Measurements from ENCODE around the gene SEPTIN12.

Gene SEPTIN12

DNA sequence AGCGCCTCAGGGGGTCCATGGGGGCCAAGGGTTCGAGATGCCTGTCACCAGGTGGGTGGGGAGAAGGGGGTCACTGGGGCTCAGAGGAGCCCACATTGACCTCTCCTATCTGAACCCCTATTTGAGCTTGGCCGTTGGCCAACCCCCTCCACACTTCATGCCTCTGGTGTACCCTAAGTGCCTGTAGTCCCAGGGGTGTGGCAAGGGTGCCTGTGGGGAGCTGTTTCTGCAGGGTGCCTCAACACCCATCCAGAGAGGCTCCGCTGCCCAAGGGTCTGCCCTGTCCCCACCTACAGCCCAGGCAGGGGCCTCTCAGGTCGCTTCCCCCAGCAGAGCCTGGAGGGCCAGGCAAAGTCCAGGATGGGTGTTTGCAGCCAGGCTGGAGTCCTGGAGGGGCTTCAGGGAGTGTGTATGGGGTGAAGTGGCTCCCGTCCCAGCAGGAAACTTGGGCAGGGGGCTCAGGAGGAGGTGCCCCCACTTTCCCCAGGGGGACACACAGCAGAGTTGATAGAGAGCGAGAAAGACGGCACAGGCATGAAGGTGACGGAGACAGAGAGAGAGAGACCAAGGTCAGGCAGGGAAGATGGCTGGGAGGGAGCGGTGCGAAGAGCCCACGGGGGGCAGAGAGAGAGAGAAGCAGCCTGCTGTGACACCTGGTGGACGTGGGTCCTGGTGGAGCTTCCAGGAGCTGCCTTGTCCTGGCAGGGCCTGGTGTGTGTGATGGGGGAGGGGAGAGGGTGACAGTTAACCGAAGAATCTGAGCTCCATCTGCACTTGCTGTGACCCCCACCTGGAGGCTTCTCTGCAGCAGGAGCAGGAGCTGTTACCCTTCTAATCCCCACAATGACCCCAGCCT, at the start of gene SEPTIN12:
Gene SEPTIN12, minus strand, starts transcription at position 719 of the 856 bp plus-strand sequence. Its CDS starts 700 bp downstream, at position 19.
- DNase-seq = no peak

DNA sequence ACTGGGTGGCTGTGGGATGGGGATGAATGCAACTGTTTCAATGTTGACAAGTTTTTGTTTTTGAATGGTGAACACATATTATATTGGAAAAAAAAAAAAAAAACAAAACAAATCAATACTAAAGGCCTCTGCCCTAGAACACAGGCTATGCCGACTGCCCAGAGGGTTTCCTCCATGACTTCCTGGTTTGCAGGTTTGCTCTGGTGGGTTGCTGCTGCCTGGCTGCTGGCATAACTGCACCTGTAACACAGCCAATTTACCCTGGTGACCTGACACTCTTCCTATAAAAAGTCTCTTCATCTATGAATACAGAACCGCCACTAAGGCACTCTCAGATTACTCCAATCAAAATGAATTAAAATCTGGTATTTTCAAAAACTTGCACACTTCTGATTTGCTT, 48.6 kb upstream of the SEPTIN12 start:
- DNase-seq = no peak

GRCh38 chr16:4833584-4833983, 45.4 kb upstream of the SEPTIN12 start:
- peak; percentile 10 for DNase-seq

DNA sequence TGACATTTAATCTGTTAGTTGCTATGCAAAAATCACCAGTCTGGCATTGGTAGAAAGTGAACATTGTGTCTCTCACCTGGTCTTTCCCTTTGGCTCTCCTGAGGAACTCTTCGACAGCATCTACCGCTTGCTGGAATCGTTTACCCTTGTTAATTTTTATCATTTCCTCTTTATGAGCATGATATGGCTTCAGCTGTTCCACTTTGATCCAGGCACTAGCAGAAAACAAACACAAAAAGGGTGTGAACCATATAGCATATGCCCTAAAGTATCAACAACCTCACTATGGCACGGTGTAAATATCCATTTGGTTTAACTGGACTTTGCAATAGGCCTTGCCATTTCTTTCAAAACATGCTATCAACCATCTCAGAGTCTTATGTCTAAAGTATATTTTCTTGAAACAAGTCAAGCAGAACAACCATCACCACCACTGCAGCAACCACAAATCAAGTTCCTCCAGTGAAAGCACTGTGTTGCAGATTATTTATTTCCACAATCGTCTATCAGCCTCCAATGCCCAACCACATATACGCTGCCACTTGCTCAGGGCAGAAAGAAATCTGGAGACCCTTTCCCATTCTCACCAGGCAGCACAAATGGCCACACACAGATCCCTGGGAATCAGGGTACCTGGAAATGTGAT, 44.7 kb upstream of the SEPTIN12 start:
- DNase-seq = no peak

DNA sequence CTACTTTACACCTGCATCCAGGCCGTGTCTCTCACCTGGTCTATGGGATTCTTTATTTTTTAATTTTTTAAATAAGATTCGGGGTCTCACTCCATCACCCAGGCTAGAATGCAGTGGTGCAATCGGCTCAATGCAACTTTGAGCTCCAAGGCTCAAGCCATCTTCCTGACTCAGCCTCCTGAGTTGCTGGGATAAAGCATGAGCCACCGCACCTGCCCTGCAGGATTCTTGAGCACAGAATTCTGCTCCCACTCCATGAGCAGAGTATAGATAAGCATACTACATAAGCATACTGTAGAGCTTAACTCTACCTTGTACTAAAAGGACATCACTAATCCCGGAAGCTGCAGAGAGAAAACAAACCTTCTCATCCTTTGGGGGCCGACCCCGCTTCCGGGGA, 43.5 kb upstream of the SEPTIN12 start:
- no peak for DNase-seq

DNA sequence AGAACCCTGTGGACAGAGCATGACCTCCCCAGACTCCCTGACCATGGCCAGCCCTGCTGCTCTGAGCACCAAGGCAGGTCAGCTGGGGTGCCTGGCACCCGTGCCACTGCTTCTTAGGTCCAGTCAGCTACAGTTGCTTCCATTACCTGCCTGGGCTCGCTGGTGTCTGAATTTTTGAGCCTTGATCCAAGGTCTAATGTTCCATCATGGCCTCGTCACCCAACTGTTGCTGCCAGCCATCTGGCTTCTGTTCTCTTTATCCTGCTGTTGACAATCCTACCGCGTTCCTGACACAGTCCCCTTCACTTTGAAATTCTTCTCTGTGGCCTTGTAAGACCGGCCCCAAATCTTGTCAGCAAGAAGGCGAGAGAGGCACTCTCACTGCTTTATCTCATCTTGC, 42.3 kb upstream of the SEPTIN12 start:
- no peak for DNase-seq

DNA sequence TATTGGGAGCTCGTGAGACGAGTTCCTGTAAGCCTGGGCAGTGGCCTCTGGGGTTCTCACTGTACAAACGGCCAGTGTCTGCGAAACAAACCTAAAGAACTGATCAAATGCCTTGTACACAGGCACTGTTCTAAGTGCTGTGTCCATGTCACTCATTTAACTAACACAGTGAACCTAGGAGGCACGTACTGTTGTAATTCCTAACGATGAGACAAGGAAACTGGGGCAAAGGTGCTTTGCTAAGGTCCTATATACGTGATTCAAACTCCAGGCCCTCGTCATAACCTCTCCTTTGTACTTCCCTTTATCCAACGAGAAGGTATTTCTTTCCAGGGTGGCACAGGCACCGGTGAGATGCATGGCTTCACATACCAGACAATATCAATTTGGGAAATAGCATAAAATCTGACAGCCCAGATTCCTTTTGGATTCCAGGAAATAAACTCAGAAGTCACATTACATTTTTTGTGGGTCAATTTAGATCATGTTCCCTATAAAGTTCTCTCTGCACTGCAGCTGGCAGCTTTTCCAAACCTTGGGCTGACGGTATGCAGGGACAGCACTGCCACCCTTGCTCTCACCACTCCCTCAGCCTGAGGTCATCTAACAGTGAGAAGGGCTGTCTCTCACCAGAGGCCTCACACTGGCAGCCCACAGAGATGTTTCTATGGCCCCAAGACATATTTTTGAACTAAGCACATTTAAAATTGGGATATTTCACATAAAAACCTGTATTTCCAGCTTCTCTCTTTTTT, 40.6 kb upstream of the SEPTIN12 start:
- no peak for DNase-seq

GRCh38 chr16:4826980-4827379, 38.8 kb upstream of the SEPTIN12 start:
- no peak for DNase-seq

DNA sequence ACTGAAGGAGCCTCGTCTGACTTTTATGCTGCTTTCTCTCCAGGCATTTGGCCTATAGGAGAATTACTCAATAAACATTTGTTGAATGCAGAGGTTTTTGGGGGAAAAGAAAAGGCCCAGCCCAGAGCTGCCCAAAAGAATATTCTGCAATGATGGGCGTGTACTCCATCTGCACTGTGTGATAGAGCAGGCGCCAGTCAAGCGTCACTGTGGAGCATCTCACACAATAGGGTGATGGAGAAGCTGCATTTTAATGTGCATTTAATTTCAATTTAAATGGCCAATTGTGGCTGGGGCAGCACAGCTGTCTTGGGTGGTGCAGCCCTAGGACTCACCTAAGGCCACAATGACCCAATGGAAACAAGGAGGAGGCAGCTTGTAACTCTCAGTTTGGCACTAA, 38.4 kb upstream of the SEPTIN12 start:
- DNase-seq = no peak

DNA sequence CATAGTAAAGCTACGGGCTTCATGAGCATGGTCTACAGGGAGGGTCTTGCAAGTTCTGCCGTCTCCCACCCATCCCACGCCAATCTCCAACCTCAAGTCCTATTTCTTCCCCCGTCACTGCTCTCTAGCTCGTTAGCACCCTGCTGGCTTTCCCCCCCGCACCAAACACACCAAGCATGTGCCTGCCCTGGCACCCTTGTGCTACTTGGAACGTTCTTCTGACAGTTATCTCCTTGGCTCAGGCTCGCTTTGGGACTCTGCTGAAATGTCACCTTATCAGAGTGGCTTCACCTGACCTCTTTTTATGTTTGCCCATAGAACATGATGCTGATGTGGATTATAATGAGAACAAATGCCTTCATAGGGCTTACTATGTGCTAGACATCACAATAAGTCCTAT, 37.1 kb upstream of the SEPTIN12 start:
- DNase-seq = no peak

DNA sequence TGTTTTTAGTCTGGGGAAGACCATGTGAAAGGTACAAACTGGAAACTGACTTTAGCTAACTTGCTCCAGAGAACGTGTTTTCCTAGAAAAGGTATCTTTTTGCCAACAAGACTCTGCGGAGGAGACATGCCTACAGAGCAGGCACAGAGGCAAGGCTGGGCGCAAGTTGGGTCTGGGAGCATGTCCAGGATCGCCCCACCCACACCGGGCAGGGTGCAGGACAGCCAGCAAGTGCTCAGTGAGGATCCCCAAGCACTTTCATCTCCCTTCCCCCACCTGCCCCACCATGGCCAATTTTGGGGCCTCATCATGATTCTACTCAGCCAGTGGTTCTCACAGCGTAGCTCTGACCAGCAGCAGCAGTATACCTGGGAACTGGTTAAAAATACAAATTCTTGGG, 32.5 kb upstream of the SEPTIN12 start:
- no peak for DNase-seq

DNA sequence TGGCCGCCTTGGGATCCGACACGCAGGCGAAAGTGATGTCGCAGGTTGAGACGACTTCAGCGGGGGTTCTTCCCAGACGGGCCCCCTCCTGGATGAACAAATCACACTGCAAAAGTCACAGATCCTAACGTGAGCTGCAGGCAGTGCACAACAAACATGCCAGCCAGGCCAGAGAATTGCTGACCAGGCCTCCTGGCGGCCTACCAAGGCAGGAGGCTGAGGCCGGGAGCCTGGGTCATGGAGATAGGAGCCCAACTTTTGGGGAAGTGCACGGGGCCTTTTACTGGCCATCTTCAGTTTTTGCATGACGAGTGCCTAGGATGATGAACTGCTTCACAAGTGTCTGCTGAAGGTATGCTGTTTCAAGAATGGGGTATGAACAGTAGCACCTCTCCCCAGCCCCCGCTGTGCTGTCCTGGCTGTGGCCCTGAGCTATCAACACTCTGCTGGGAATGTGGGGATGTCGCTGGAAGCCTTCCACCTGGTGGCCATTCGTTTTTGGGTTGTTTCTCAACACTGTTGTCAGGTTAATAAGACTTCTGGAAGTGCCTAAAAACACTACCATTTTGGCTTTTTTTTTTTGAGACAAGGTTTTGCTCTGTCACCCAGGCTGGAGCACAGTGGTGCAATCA, 26.5 kb upstream of the SEPTIN12 start:
- DNase-seq = no peak

DNA sequence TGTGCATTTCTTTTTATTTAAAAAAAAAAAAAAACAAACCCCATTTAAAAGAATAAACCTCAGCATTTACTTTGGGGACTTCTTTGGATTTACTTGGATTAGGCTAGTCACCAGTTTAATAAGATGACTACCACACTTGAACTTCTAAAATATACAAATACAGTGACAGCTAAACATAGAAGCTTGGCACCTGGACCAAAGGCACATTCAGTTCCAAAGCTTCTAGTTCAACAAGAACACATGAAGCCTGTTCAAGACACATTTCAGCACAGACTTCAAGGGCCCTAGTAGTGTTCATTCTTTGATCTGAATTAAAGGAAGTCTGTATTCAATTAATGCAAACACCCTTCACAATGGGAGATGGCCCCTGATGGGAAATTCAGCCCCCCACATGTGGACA, 25.9 kb upstream of the SEPTIN12 start:
- DNase-seq = no peak

- DNase-seq = no peak
These were observed 25.3 kb upstream of the SEPTIN12 start for GRCh38 chr16:4813251-4814003.

GRCh38 chr16:4811773-4812172, 23.6 kb upstream of the SEPTIN12 start:
- DNase-seq = no peak

GRCh38 chr16:4811242-4811641, 23.1 kb upstream of the SEPTIN12 start:
- DNase-seq = no peak

DNA sequence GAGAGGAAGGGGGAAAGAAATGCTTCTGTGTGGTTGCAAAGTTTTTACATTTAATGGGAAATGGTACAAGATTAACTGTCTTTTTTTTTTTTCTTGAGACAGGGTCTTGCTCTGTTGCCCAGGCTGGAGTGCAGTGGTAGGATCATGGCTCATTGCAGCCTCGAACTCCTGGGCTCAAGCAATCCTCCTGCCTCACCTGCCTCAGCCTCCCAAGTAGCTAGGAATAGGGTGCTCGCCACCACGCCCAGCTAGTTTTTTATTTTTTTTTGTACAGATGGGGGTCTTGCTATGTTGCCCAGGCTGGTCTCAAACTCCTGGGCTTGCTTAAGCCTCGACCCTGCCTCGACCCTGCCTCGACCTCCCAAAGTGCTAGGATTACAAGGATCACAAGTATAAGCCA, 18.1 kb upstream of the SEPTIN12 start:
- no peak for DNase-seq

- no peak for DNase-seq
These were observed 17.1 kb upstream of the SEPTIN12 start for GRCh38 chr16:4805231-4805630.

DNA sequence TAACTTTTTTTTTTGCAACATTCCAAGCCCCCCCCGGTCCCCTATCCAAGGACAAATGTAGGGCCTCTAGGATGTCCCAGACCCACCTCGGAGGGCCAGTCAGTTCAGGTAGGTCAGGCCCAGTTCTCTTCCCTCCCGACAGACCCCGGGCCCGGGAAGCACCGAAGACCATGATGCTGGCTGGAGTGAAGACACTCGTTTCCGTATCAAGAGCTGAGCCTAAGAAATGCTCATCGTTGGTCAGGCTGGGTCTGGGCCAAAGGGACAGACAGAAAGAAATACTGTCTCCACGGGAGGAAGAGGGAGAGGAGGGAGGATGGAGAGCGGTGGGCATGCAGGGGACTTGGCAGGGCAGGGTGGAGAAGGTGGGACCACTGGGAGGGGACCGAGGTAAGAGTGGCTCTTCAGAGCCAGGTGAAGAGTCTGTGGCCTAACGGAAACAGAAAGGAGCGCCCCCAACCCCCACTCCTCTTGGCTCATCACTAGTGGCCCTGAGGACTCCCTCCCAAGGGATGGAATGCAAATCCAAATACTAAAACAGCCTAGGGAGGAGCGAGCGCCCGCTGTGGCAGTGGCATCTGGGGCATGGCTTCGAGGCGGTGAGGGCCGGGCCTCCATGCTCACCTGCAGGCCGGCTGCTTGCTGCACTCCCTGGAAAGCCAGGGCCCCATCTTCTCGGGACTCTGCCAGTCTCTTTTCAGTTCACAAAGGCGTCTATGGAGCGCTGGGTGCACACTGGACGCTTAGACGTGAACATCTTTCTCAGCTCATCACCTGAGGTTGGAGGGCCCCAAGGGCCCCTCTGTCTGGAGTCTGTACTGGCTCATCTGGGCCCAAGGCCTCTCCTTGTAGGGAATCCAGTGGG, 16.0 kb upstream of the SEPTIN12 start:
- no peak for DNase-seq

DNA sequence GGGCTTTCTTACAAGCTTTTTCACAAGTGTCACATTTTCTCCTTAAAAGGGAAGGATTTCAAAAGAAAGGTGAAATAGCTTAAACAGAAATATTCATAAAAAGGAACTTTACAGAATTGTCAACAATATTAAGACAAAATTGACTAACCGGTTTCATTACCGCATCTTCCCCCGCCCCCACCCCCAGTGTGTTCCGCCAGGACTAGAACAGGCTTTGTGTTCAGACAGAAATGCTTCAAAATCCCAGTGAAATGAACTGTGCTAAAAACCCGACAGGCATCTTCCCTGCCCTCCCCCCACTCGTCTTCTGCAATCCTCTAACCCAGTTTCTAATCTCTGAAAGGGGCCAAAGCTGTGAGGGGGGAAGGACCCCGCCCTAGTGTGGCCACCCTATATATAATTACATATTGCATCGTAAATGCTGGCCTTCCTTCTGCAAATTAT, 15.3 kb upstream of the SEPTIN12 start:
- no peak for DNase-seq

DNA sequence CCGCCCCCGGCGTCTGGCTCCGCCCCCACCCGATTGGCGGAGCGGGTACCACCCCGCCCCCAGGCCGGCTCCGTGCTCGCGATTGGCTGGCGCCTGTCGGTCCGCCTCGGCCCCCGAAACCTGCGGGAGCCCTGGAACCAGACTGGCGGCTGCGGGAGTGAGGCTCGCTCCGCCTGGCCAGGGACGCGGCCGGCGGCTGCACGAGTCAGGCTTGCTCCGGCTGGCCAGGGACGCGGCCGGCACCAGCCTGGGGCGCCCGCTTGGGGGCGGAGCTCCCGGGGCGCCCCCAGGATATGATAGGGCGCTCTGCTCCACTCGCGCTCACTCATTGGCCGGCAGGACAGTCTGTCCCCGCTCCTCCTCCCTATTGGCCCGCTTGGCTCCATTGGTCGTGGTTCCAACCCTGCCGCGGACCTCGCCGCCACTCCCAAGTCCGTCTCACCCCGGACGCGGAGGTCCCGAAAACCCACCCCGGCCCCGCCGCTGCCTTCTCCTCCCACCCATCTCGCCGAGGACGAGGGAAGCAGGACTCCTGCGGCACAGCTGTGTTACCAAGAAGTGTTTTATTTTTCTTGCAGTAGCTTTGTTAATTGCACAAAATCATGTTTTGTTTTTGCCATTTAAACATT, 14.6 kb upstream of the SEPTIN12 start:
- peak; percentile 92 for DNase-seq
